GM21381 (cell line): ENCODE data around the gene ZNF30.
"Not testable (repeated sequence)": the region's sequence is repeated elsewhere in the genome, so short reads cannot be mapped to it uniquely, and the experiment has no call there.

Source experiments
- ATAC-seq: cut with Tn5 transposase; IDR thresholded peaks from one replicate; pipeline ENCODE4 v1.9.1; 2021; ENCODE audit warnings: mild to moderate bottlenecking, moderate library complexity; ENCODE audit not compliant: unreplicated experiment

Gene ZNF30

DNA sequence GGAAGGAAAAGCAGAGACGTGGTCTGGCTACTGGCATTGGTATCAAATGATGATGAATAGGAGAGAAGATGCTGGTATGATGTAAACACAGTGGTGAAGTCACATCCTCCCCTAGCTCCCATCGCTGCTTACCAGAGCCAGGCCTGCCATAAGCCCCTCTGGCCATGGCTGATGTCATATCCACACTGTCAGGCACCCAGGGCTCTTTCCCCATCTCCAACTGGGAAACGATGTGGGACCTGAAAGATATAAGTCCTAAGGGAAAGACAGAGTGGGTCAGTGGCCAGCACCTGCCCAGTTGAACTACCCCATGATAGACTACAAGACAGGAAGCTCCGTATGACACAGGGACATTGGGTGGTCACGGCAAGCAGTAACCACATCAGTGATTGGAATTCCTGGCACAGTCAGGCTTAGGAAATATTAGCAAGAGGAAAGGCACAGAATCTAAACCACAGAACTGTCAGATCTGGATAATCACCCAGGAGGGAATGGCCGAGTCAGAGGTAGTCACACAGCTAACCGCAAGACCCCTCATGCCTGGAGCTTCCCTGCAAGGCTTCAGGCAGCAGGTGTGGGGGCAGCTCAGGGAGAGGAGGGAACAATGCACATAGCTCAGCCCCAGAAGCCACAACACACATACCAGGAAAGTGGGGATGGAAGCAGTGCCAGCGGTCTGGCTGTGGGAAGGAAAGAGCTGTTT is 33.6 kb downstream of the ZNF30 start:
- ATAC-seq, result no peak

DNA sequence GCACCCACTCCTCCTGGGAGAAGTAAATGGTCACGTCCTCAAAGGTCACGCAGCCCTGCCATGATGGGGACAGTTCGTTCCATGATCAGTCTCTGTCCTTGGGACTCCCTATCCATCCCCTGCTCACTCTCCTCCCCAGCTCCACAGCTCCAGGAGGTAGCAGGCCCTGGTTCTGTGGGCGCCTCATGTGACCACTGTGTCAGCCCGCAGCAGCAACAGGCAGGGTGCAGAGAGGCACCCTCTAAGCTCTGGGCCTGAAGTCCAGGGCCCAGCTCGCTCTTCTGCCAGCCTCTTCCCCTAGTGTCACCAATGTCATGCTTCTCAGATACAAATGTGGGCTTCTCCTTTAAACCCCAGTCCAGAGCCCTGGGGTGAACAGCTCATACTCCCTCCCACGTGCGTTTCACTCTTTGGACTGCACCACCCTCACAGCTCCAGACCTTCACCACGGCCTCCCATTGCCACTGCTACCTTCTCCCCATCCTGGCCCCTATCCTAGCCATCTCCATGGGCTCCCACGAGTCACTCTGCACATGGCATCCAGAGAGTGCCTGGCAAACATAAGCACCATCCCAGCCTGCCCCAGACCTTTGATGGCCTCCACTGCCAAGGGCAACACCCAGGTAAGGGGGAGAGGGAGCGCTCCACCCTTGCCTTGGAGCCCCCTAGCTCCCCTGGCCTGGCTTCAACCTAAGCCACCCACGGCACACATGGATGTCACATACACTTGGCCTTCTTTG is 34.4 kb downstream of the ZNF30 start:
- no peak for ATAC-seq

DNA sequence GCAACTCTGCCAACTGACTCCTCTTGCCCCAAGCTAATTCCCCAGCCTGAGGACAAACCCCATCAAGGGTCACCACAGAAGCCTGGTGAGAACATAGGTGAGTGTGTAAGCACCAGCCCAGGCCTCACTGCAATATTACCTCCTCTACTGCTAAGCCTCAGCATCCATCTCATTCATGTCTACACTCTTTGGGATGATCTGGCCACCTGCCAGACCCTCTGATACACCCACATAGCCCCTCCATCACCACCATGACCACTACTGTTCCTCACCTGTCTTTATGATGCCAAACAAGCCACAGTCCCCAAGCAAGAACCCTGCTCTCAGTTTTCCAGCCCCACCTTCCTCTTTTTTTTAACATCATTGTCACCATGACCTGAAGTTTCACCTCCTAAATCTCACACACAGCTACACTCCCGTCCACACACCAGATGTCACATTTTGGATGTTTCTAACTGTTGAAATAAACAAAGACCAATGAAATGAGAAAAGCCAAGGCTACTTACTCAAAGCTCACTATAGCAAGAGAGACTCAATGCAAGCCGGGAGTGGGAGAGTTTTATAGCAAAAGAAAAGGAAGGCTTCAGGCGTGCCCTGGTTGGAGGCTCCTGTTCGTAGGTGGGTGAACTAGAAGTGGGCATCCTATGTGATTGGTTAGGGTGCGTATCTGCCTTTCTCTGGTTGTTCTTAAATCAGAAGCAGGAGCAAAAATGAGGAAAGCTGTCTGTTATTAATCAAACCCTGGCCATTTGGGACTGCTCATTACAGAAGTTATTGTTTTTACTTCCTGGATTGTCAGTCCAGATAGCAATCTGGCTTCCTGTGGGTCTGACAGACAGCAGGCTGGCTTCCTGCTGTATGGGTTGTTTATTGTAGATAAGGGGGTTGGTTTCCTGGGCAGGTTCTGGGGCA is 35.3 kb downstream of the ZNF30 start:
- ATAC-seq, result no peak

GRCh38 chr19:34962687-34963572 is 36.2 kb downstream of the ZNF30 start:
- no peak for ATAC-seq

DNA sequence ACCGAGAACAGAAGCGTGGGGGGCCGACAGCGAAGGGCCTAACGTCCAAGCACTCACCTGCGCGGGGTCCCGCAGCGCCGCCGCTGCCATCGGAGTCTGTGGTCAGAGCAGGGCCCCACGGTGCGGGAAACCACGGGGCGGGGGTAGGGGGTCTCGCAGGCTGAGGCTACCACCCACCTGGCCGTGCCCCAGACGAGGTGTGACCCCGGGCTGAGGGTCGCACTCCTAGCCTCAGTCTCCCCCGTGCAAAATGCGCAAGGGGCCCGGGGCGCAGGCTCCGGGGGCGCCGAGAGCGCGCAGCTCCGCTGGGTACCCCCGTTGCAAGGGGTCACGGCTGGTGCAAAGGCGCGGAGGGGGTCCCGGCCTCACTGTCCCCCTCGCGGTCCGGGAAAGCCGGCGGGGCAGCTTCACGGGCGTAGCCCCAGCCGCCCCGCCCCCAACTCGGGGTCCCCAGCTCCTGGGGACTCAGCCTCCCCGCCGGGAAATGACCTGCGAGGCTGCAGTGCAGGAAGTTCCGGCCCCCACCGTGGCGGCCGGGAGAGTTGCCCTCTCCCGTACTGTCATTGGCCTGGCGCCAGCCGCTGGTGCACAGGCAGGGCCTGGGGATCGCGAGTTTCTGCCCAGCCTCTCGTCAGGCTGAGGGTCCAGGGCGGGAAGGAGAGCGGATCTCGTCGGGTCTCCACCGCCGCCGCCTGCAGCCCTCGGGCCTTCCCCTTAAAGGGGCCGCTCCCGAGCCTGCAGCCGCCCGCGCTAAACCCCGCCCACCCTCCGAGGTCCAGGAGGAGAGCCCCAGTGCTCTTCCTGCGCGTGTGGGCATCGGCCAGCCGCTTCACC is 37.1 kb downstream of the ZNF30 start, which contains the start of gene ZNF792:
Gene ZNF792, minus strand, starts transcription at position 657 of the 834 bp plus-strand sequence. Its CDS starts 567 bp downstream, at position 90.
- ATAC-seq, result peak; percentile 74

DNA sequence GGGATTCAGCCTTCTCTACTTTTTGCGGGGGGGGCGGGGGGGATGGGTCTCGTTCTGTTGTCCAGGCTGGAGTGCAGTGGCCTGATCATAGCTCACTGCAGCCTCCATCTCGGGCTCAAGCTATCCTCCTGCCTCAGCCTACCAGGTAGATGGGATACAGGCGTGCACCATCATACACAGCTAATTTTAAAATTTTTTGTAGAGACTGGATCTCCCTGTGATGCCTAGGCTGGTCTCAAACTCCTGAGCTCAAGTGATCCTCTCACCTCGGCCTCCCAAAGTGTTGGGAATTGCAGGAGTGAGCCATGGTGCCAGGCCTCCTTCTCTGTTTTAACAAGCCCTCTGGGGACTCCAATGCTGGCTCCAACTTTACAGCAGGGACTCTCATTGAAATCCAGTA is 37.9 kb downstream of the ZNF30 start:
- ATAC-seq, result no peak

DNA sequence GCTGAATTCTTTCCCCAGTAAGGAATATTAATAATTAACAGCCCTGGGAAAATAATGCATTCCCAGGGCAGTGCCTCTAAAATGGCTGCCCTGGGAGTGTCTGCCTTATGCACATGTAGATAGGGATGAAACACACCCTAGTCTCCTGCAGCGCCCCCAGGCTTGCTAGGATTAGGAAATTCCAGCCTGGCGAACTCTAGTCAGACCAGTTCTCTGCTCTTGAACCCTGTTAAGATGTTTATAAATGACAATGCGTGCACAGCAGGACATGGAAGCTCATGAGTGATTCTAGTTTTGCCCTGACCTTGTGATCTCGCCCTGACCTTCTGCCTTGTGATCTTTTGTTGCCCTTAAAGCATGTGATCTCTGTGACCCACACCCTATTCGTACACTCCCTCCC is 38.8 kb downstream of the ZNF30 start:
- ATAC-seq, result not testable (repeated sequence)

GRCh38 chr19:34967551-34967950 is 40.8 kb downstream of the ZNF30 start:
- no peak for ATAC-seq

GRCh38 chr19:34969721-34970120 is 43.0 kb downstream of the ZNF30 start:
- no peak for ATAC-seq

GRCh38 chr19:34970185-34970780 is 43.6 kb downstream of the ZNF30 start:
- not testable (repeated sequence) for ATAC-seq

DNA sequence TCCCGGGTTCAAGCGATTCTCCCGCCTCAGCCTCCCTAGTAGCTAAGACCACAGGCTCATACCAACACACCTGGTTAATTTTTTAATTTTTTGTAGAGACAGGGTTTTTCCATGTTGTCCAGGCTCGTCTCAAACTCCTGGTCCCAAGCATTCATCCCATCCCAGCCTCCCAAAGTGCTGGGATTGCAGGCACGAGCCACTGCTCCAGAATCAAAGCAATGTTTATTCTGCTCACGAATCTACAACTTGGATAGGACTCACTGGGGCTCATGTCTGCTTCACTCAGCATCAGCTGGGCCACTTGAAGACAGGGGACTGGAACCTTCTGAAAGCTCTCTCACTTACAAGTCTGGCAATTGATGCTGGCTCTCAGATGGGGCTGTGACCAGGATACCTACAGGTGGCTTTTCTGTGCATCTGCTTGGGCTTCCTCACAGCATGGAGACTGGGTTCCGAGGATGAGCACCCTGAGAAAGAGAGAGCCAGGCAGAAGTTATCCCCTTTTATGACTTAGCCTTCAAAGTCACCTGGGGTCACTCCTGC is 45.5 kb downstream of the ZNF30 start:
- no peak for ATAC-seq

- no peak for ATAC-seq
Measured at GRCh38 chr19:34974646-34975045, 47.9 kb downstream of the ZNF30 start.

GRCh38 chr19:34975056-34975455 is 48.4 kb downstream of the ZNF30 start:
- ATAC-seq, result no peak

DNA sequence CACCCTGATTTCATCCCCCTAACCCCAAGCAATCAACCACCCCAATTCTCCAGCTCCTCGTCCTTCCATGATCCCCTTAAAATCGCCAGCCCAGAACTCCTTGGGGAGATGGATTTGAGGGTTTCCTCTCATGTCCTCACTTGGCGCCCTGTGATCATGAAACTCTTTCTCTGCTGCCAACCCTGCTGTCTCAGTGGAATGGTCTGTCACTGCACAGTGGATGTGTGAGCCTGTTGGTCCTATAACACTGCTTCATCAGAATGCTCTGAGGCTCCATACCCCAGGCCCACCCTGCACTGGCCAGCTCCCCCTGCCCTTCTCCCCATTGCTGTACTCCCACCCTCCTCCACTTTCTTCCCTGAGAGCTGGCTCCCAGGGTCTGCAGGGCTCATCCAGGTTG is 49.9 kb downstream of the ZNF30 start:
- no peak for ATAC-seq

GRCh38 chr19:34979819-34980640 is 53.3 kb downstream of the ZNF30 start:
- ATAC-seq, result no peak

- ATAC-seq, result no peak
Measured at GRCh38 chr19:34982275-34982674, 55.6 kb downstream of the ZNF30 start.

DNA sequence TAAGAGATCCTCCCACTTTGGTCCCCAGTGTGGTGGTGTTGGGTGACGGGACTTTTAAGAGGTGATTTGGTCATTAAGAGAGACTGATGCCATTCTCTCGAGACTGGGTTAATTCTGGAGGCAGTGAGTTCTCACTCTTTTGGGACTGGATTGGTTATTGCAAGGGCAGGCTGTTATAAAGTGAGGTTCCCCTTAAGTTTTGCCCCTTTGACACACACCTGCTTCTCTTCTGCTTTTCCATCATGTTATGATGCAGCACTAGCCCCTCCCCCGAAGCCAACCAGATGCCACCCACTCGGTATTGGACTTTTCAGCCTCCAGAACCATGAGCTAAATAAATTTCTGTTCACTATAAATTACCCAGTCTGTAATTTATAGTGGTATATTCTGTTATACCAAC is 57.1 kb downstream of the ZNF30 start:
- no peak for ATAC-seq

GRCh38 chr19:34984287-34984686 is 57.6 kb downstream of the ZNF30 start:
- ATAC-seq, result no peak
